Mucosa of descending colon (tissue), 3 donors: ENCODE data around the gene SS18. TPM values are rescaled to one million over a fixed set of nuclear protein-coding genes. Genes with fewer than 3 reads are reported as not detected.

Experiments used
- ATAC-seq: fragments of 200-7000 bp; cut with Tn5 transposase; one replicate; pipeline ENCODE4 v1.9.1; 2020; ENCODE audit warnings: mild to moderate bottlenecking, moderate library complexity
- DNase-seq, 3 donors: peaks; one replicate each; pipeline ENCODE4 v3.0.0-alpha.2; 2020
- H3K36me3 ChIP-seq: fragments of 200-600 bp; one replicate; pipeline ENCODE4 v1.8.0; 2021; ENCODE audit warnings: low read depth, mild to moderate bottlenecking
- H3K4me1 ChIP-seq: fragments of 200-600 bp; one replicate; pipeline ENCODE4 v1.8.0; 2021; ENCODE audit warnings: low read depth, mild to moderate bottlenecking
- H3K4me3 ChIP-seq: fragments of 200-600 bp; one replicate; pipeline ENCODE4 v1.8.0; 2021; ENCODE audit warnings: mild to moderate bottlenecking
- H3K9me3 ChIP-seq: fragments of 200-600 bp; one replicate; pipeline ENCODE4 v1.8.0; 2021; ENCODE audit warnings: mild to moderate bottlenecking
- CTCF ChIP-seq: fragments of 200-600 bp; IDR thresholded peaks from one replicate; pipeline ENCODE4 v1.8.0; 2022; ENCODE audit warnings: antibody characterized with exemption, mild to moderate bottlenecking
- intact Hi-C, 2 donors: fragments of 100-400 bp; cut with DNase I in 1 of 2; cut with micrococcal nuclease in 1 of 2; formaldehyde crosslinking; loops; one replicate each; pipeline versions ENCODE4 v1.11.0 to v1.11.1; 2022; cut with DNase I, micrococcal nuclease
- total RNA-seq, 3 donors: library from RNA; stranded (reverse); fragmentation: NEBNext Ultra II Directional in 2 of 3; extraction: Animal tissue kit (Norgen Biotek cat#: 25700) in 2 of 3; gene quantifications; one replicate each; pipeline versions ENCODE4 v1.2.1 to v1.2.4, GENCODE V29; 2021 to 2023
- donor health status: DM: no; HTN: no; CAD: no; lungs with moderate emphysema.
- donor health status: DM: no; HTN: no; CAD: no.
- donor health status: DM: no; HTN: yes; CAD: no.

Gene SS18
- total RNA-seq, 3 donors from 2014 or later: 45.5 to 61.8 (median 55.7) TPM

GRCh38 chr18:26091047-26091630, 726 bp upstream of the SS18 start:
- H3K4me3 ChIP-seq: peak overlapping the region; percentile 60
- ATAC-seq (peak; percentile 64), DNase-seq (peak in 1 of 3 donors; percentile 66)
- H3K9me3 ChIP-seq: no peaks in the 10 kb centered on the region
- no peak for TF ChIP-seq CTCF
- peaks cover 16% of the 10 kb centered on the region for H3K4me1 ChIP-seq
- intact Hi-C loops: loop anchor here in 1 of 2 donors (10.0 kb wide), 1 partner anchor 134 kb away; the partner anchor contains the start of gene TAF4B
- no peaks in the 10 kb centered on the region for H3K36me3 ChIP-seq

- H3K4me1 ChIP-seq: peaks cover 16% of the 10 kb centered on the region
- H3K4me3 ChIP-seq: peak overlapping the region; percentile 60
- TF ChIP-seq CTCF: no peak
- intact Hi-C loops: loop anchor here in 1 of 2 donors (10.0 kb wide), 1 partner anchor 135 kb away; the partner anchor contains the start of gene TAF4B
- no peaks in the 10 kb centered on the region for H3K9me3 ChIP-seq
- DNase-seq (peak in 1 of 3 donors; percentile 24), ATAC-seq (peak; percentile 9)
- H3K36me3 ChIP-seq: no peaks in the 10 kb centered on the region
Observed at GRCh38 chr18:26089293-26090129, 902 bp downstream of the SS18 start.

GRCh38 chr18:26088487-26088886, 1.9 kb downstream of the SS18 start:
- H3K4me1 ChIP-seq: peaks cover 16% of the 10 kb centered on the region
- H3K4me3 ChIP-seq: no peak overlapping the region
- no peaks in the 10 kb centered on the region for H3K36me3 ChIP-seq
- DNase-seq (no peak), ATAC-seq (no peak)
- TF ChIP-seq CTCF: no peak
- intact Hi-C loops: no loop called here
- no peaks in the 10 kb centered on the region for H3K9me3 ChIP-seq

- TF ChIP-seq CTCF: no peak
- Histone ChIP-seq H3K4me1 (peaks cover 16% of the 10 kb centered on the region), H3K4me3 (no peak overlapping the region), H3K36me3 (no peaks in the 10 kb centered on the region), H3K9me3 (no peaks in the 10 kb centered on the region)
- DNase-seq (no peak), ATAC-seq (no peak)
- intact Hi-C loops: no loop called here
Observed at GRCh38 chr18:26086959-26087358, 3.5 kb downstream of the SS18 start.

- no peak for TF ChIP-seq CTCF
- H3K4me3 ChIP-seq: no peak overlapping the region
- intact Hi-C loops: no loop called here
- peaks cover 12% of the 10 kb centered on the region for H3K4me1 ChIP-seq
- ATAC-seq: no peak
- H3K9me3 ChIP-seq: no peaks in the 10 kb centered on the region
- H3K36me3 ChIP-seq: no peaks in the 10 kb centered on the region
- no peak for DNase-seq
Observed at GRCh38 chr18:26085056-26085455, 5.4 kb downstream of the SS18 start.
